ENCODE measurements around the gene CACNG3.

- TF ChIP-seq CTCF (IDR thresholded peaks at IDR 0.05) (no peak), POLR2A (IDR thresholded peaks at IDR 0.05) (no peak), POLR2AphosphoS5 (IDR thresholded peaks at IDR 0.05) (no peak), EP300 (IDR thresholded peaks at IDR 0.05) (no peak)
Measured at GRCh38 chr16:24262816-24263215, 6.7 kb downstream of the CACNG3 start.
